GM18520 (cell line): ENCODE measurements around the gene OR13H1.
"Not testable (repeated sequence)": the region's sequence is repeated elsewhere in the genome, so short reads cannot be mapped to it uniquely, and the experiment has no call there.

Experiments used
- ATAC-seq: cut with Tn5 transposase; IDR thresholded peaks from one replicate; pipeline ENCODE4 v1.9.1; 2021; ENCODE audit not compliant: unreplicated experiment

Gene OR13H1

GRCh38 chrX:131543774-131544173 lies at the start of gene OR13H1:
OR13H1 (plus strand) TSS chrX:131544074; CDS start chrX:131544074, 0 bp downstream.
- ATAC-seq = no peak

GRCh38 chrX:131501556-131501955 lies 42.3 kb upstream of the OR13H1 start:
- not testable (repeated sequence) for ATAC-seq

- no peak for ATAC-seq
Measured at GRCh38 chrX:131513159-131513914, 30.5 kb upstream of the OR13H1 start.

GRCh38 chrX:131521824-131522223 lies 22.1 kb upstream of the OR13H1 start:
- no peak for ATAC-seq

GRCh38 chrX:131544218-131544617 lies 344 bp downstream of the OR13H1 start:
- ATAC-seq = no peak

GRCh38 chrX:131549011-131549410 lies 5.1 kb downstream of the OR13H1 start:
- ATAC-seq = no peak

GRCh38 chrX:131552453-131552852 lies 8.6 kb downstream of the OR13H1 start:
- not testable (repeated sequence) for ATAC-seq

- ATAC-seq = no peak
Measured at GRCh38 chrX:131558562-131558961, 14.7 kb downstream of the OR13H1 start.

- no peak for ATAC-seq
Measured at GRCh38 chrX:131564553-131565229, 20.8 kb downstream of the OR13H1 start.

- no peak for ATAC-seq
Measured at GRCh38 chrX:131565909-131566308, 22.0 kb downstream of the OR13H1 start.

- no peak for ATAC-seq
Measured at GRCh38 chrX:131571348-131571747, 27.5 kb downstream of the OR13H1 start.

GRCh38 chrX:131572372-131573014 lies 28.6 kb downstream of the OR13H1 start:
- ATAC-seq = no peak

- no peak for ATAC-seq
Measured at GRCh38 chrX:131577413-131577812, 33.5 kb downstream of the OR13H1 start.

GRCh38 chrX:131577999-131578734 lies 34.3 kb downstream of the OR13H1 start:
- no peak for ATAC-seq

- not testable (repeated sequence) for ATAC-seq
Measured at GRCh38 chrX:131578735-131579367, 35.0 kb downstream of the OR13H1 start.

GRCh38 chrX:131588995-131589394 lies 45.1 kb downstream of the OR13H1 start:
- no peak for ATAC-seq
